Adrenal gland (tissue), 5 donors: ENCODE measurements around the gene COA4.

ENCODE experiments used
- CTCF ChIP-seq, 6 experiments: fragments of 450-650 bp in 4 of 6; fragments of 200-600 bp in 2 of 6; sonication (generic) in 1 of 6; IDR thresholded peaks; 1 replicate in 5 of 6; 2 replicates in 1 of 6; pipeline versions ENCODE4 v1.5.1 to v1.8.0; 2016 to 2021; ENCODE audit warnings: antibody characterized with exemption in 6 of 6, mild to moderate bottlenecking in 2 of 6, moderate library complexity in 1 of 6
- POLR2A ChIP-seq, 2 donors: fragments of 450-650 bp; IDR thresholded peaks; one replicate each; pipeline ENCODE4 v1.6.1; 2017; ENCODE audit warnings: antibody characterized with exemption in 2 of 2, mild to moderate bottlenecking in 2 of 2, moderate library complexity in 1 of 2
- donor health status: DM: no; HTN: no; CAD: no.

- TF ChIP-seq CTCF (IDR thresholded peaks at IDR 0.05) (no peak), POLR2A (IDR thresholded peaks at IDR 0.05) (no peak)
These were observed 1.3 kb downstream of the COA4 start for GRCh38 chr11:73875380-73875779.
